C4-2B (cell line): Measurements from ENCODE around the gene TBL2.

Experiments
- ZFX ChIP-seq: fragments of 450-650 bp; IDR thresholded peaks from 2 replicates; pipeline ENCODE4 v1.6.1; 2017
- TF ChIP-seq, protein P1 (sequence below): fragments of 450-650 bp; conservative IDR thresholded peaks from 2 replicates; pipeline ENCODE4 v1.5.1; 2017; ENCODE audit warnings: mild to moderate bottlenecking

DNA sequence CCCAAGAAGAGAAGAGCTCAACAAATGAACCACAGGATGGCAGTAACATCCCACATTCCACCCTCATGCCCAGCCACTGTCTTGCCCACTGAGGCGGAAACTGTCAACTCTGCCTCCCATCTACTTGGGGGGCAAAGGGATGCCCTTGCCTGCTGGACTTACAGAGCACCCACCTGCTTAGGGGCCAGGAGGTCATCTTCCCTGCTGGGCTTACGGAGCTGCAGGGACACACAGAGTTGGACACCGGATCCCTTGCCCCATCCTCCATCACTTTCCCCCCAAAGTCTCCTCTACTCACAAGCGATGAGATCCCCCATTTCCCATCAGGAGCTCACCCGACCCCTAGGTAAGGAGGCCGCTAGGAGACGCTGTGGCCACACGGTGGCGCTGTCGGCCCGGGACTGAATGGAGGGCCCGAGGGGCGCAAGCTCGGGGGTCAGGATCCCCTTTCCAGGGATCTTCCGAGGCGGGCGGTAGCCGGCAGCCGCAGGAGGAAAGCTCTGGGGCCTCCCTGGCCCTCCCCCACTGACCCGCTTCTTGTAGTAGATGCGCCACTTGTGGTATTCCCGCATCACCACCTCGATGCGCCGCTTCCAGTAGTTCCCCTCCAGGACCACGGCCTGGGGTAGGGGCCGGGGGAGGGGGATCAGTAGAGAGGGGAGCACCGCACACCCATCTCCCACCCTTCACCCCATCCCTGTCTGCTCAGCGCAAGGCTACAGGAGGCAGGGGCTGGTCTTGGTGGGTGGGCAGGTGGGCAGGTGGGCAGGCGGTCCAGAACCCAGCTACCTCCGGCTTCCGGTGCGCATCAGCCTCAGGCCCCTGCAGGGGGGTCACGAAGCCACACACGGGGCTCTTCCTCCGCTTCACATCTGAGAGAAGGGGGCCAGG lies 28.7 kb upstream of the TBL2 start:
- TF ChIP-seq, protein P1, sequence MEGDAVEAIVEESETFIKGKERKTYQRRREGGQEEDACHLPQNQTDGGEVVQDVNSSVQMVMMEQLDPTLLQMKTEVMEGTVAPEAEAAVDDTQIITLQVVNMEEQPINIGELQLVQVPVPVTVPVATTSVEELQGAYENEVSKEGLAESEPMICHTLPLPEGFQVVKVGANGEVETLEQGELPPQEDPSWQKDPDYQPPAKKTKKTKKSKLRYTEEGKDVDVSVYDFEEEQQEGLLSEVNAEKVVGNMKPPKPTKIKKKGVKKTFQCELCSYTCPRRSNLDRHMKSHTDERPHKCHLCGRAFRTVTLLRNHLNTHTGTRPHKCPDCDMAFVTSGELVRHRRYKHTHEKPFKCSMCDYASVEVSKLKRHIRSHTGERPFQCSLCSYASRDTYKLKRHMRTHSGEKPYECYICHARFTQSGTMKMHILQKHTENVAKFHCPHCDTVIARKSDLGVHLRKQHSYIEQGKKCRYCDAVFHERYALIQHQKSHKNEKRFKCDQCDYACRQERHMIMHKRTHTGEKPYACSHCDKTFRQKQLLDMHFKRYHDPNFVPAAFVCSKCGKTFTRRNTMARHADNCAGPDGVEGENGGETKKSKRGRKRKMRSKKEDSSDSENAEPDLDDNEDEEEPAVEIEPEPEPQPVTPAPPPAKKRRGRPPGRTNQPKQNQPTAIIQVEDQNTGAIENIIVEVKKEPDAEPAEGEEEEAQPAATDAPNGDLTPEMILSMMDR: peak; percentile 99
- no peak for TF ChIP-seq ZFX
